IPS-NIHi11 (cell line): ENCODE measurements around the gene TMSB10.
"Not testable (repeated sequence)": the region's sequence is repeated elsewhere in the genome, so short reads cannot be mapped to it uniquely, and the experiment has no call there.

Source experiments
- DNase-seq: peaks from one replicate; pipeline ENCODE4 v3.0.0; 2012; ENCODE audit warnings: mixed read lengths, low spot score

TMSB10 gene

GRCh38 chr2:84905181-84906107 lies at the start of gene TMSB10:
TSS of gene TMSB10 (plus strand) at chr2:84905656.
- peak; percentile 91 for DNase-seq

DNA sequence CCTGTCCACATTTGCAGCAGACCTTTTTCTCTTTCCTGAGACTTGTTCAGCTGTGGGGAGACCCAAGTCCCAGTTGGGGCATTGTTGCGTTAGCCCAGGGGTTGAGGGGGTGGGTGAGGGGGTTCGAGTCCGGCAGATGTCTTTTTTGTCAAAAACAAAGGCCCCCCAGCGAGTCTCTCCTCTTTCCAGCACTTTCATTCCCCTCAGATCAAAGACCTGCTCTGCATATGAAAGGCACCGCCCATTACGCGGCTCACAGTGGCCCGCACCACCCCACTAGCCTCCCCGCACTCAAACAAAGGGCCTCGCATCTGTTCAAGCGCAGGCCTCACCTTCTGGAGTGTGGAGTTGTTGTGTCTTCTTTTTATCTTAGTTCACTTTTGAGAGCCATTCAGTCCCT lies 49.7 kb upstream of the TMSB10 start:
- DNase-seq, result peak; percentile 73

GRCh38 chr2:84856787-84857186 lies 48.7 kb upstream of the TMSB10 start:
- no peak for DNase-seq

DNA sequence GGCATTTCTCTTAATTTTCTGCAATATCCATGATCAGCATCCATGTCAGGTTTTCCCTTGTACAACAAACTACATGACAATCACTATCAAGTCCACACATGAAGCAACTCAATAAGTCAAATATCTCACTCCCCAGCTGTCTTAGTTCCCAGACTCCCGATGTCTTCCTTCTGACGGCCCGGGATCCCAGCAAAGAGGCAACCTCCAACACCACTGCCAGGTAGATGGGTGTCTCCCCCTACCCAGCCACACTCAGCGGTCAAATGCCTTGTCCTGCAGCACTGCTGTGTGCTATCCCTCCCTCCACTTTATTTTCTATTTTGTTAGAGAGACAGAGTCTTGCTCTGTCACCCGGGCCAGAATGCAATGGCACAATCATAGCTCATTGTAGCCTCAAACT lies 47.9 kb upstream of the TMSB10 start:
- DNase-seq, result no peak

DNA sequence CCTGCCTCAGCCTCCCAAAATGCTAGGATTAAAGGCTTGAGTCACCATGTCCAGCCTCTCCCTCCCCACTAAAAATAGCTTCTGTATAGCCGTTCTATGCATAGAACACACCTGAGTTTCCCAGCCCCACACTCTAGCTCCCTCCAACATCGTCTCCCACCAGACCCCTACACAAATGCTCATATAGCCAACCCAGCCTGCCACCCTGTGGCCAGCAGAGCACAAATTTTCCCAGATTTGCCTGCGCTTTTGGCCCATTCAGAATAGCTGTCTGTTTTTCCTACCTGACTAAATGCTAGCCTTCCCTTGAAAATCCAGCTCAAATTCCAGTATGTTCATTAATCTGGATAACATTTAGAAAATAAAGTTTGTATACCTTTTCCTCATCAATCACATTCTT lies 47.3 kb upstream of the TMSB10 start:
- peak; percentile 59 for DNase-seq

GRCh38 chr2:84858937-84859336 lies 46.5 kb upstream of the TMSB10 start:
- DNase-seq, result no peak

GRCh38 chr2:84861539-84861938 lies 43.9 kb upstream of the TMSB10 start:
- no peak for DNase-seq

DNA sequence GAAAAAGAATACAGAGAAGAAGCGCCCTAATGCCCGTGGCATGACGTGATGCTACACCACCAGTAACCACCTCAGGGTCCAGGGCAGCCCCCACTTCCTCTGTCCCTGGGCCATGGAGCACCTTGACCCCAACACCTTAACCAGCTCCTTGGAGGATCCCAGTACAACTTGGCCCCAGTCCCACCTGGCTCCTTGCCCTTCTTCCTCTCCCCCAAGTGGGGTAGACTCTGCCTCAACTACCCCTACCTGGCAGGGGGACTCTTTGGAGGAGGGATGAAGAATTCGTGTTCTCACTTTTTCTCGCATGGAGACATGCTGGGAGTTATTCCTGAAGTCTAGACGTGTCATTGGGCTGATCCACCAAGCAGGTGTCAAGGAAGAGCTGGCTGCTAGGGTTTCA lies 43.5 kb upstream of the TMSB10 start:
- DNase-seq, result no peak

- no peak for DNase-seq
These were observed 40.2 kb upstream of the TMSB10 start for GRCh38 chr2:84865181-84865783.

GRCh38 chr2:84866122-84866521 lies 39.3 kb upstream of the TMSB10 start:
- no peak for DNase-seq

DNA sequence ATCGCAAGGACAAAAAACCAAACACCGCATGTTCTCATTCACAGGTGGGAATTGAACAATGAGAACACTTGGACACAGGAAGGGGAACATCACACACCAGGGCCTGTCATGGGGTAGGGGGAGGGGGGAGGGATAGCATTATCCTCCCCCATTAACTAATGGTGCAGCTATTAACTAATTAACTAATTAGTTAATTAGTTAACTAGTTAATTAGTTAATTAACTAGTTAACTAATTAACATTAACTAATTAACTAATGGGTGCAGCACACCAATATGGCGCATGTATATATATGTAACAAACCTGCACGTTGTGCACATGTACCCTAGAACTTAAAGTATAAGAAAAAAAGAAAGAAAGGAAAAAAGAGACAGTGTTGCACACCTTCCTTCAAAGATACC lies 37.1 kb upstream of the TMSB10 start:
- not testable (repeated sequence) for DNase-seq

GRCh38 chr2:84870306-84870705 lies 35.1 kb upstream of the TMSB10 start:
- DNase-seq, result no peak

GRCh38 chr2:84872691-84873090 lies 32.8 kb upstream of the TMSB10 start:
- DNase-seq, result not testable (repeated sequence)

- no peak for DNase-seq
These were observed 32.1 kb upstream of the TMSB10 start for GRCh38 chr2:84873350-84873749.

DNA sequence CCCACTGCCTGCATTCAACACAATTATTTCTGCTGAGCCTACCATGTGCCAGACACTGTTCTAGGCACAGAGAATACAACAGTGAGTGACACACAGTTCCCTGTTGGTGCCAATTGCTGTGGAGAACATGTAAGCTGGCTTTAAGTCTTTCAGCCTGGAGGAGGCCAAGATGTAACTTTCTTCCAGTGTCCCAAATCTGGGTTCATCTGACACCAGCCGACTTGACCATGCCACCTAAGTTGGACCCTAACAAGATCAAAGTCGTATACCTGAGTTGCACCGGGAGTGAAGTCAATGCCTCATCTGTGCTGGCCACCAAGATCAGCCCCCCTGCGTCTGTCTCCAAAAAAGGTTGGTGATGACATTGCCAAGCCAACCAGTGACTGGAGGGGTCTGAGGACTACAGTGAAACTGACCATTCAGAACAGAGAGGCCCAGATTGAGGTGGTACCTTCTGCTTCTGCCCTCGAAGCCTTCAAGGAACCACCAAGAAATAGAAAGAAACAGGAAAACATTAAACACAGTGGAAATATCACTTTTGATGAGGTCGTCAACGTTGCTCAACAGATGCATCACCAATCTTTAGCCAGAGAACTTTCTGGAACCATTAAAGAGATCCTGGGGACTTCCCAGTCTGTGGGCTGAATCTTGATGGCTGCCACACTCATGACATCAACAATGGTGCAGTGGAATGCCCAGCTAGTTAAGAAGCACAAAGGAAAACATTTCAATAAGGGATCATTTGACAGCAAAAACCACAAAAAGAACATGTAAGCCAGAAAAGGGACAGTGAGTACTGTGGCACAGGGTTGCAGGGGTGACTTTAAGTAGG lies 30.9 kb upstream of the TMSB10 start:
- DNase-seq, result no peak

DNA sequence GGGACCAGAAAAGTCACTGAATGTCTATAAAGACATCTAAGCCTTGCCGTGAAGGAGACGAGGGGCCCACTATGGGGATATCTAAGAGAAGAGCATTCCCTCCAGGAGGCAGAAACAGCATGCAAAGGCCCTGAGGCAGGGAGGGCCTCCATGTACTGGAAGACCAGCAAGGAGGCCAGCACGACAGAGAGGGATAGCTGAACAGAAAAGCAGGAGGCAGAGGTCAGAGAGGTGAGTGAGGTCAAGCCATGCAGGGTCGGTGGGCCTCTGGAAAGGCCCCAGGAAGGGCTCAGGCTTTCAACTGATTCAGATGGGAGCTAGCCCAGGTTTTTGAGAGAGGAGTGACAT lies 30.3 kb upstream of the TMSB10 start:
- DNase-seq, result no peak

- DNase-seq, result not testable (repeated sequence)
These were observed 29.8 kb upstream of the TMSB10 start for GRCh38 chr2:84875619-84876018.

DNA sequence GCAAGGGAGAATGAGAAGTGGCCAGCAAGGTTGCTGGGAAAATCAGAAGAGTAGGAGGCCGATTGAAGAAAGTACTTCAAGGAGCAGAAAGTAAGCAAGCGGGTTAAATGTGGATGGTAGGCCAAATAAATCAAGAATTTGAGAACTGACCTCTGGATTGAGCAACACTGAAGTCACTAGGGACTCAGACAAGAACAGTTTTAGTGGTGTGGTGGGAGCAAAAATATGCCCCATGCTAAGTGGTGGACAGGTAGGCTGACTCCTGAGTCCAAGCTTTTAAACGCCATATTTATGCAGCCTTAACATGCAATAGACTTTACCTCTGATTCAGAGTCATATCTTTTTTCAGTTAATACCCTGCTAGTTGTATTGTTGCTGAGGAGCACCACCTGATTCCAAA lies 29.1 kb upstream of the TMSB10 start:
- no peak for DNase-seq

DNA sequence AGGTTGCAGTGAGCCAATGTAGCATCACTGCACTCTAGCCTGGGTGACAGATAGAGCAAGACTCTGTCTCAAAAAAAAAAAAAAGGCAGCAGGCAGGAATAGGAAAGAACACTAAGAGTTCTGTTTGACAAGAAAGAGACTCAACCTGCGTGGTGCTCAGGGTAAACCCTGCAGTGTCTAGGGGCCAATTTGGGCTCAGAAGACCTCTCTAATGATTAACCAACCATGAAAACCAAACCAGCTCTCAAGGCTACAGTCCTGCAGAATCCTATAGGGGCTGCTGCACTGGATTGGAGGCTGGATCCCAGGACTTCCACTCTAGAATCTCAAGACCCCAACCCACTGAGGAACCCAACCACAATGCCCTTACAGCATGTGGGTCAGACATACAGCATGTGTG lies 27.0 kb upstream of the TMSB10 start:
- no peak for DNase-seq

- no peak for DNase-seq
These were observed 26.4 kb upstream of the TMSB10 start for GRCh38 chr2:84878896-84879583.

GRCh38 chr2:84879584-84880394 lies 25.7 kb upstream of the TMSB10 start:
- DNase-seq, result no peak

GRCh38 chr2:84880395-84880644 lies 25.1 kb upstream of the TMSB10 start:
- DNase-seq, result no peak
